Measurements from ENCODE around the gene FAM210A. TPM values are rescaled to one million over a fixed set of nuclear protein-coding genes. Genes with fewer than 3 reads are reported as not detected.

Gene FAM210A
- total and polyA plus RNA-seq, 8 donors: 1.4 to 35.0 (median 3.9) TPM

DNA sequence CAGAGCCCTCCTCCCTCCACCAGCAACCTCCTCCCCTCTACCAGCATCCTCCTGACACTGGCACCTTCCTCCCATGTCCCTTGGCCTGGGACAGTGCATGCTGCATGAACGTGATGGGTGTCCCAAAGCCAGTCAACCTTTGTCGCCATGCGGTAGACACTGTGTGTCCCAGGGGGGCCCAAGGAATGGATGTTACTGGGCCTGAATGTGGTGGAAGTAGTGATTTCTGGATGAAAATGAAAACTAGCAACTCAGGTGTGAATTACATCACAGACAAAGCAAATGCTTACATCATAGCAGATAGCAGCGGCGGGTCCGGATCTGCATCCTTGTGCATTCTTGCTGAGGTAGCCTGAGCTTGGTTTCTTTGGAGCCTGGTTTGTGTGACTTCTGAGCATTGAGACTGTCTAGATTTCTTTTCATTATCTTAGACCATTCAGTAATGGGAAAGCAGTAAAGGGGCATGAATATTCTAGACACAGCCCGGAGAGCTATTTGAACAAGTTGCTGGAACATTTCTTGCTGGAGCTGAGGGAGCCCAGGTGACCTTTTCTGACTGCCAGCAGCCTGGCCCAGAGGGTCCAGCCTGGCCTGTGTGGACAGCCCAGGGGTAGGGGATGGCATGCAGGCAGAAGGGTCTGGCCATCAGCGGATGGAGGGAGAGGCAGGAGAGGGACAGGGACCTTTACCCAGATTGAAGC, 100.4 kb downstream of the FAM210A start:
- no peak overlapping the region for H3K4me3 ChIP-seq
- intact Hi-C loops (cut with DNase I; ENCODE audit: low total_unique reads): no loop called here
- TF ChIP-seq POLR2AphosphoS5 (IDR thresholded peaks at IDR 0.05) (no peak), EP300 (IDR thresholded peaks at IDR 0.05) (no peak), POLR2A (IDR thresholded peaks at IDR 0.05) (no peak), CTCF (IDR thresholded peaks at IDR 0.05) (no peak)
- no peaks in the 10 kb centered on the region for H3K9me3 ChIP-seq
- H3K36me3 ChIP-seq: peaks cover 0 to 35% (median 18%) of the 10 kb centered on the region in 4 donors
- 85 to 90% (median 87%) methylated on average over 8 of the region's 8 CpGs for WGBS, 5 donors
- no peaks in the 10 kb centered on the region for H3K27me3 ChIP-seq
- peaks cover 0 to 14% (median 7%) of the 10 kb centered on the region in 4 donors for H3K4me1 ChIP-seq
- no peak for DNase-seq
- no peak overlapping the region for H3K27ac ChIP-seq

GRCh38 chr18:13625355-13625754, 101.0 kb downstream of the FAM210A start:
- TF ChIP-seq POLR2A (IDR thresholded peaks at IDR 0.05): no peak
- no peak for TF ChIP-seq CTCF (IDR thresholded peaks at IDR 0.05)
- TF ChIP-seq EP300 (IDR thresholded peaks at IDR 0.05): no peak
- no peak for TF ChIP-seq POLR2AphosphoS5 (IDR thresholded peaks at IDR 0.05)
- H3K4me3 ChIP-seq: no peak overlapping the region
- H3K4me1 ChIP-seq: peaks cover 0 to 13% (median 7%) of the 10 kb centered on the region in 4 donors
- H3K27ac ChIP-seq: no peak overlapping the region
- WGBS, 5 donors: 71 to 87% (median 73%) methylated on average over 7 to 10 of the region's 10 CpGs
- peaks cover 0 to 36% (median 20%) of the 10 kb centered on the region in 4 donors for H3K36me3 ChIP-seq
- H3K27me3 ChIP-seq: no peaks in the 10 kb centered on the region
- DNase-seq: no peak
- intact Hi-C loops (cut with DNase I; ENCODE audit: low total_unique reads): no loop called here
- H3K9me3 ChIP-seq: no peaks in the 10 kb centered on the region

DNA sequence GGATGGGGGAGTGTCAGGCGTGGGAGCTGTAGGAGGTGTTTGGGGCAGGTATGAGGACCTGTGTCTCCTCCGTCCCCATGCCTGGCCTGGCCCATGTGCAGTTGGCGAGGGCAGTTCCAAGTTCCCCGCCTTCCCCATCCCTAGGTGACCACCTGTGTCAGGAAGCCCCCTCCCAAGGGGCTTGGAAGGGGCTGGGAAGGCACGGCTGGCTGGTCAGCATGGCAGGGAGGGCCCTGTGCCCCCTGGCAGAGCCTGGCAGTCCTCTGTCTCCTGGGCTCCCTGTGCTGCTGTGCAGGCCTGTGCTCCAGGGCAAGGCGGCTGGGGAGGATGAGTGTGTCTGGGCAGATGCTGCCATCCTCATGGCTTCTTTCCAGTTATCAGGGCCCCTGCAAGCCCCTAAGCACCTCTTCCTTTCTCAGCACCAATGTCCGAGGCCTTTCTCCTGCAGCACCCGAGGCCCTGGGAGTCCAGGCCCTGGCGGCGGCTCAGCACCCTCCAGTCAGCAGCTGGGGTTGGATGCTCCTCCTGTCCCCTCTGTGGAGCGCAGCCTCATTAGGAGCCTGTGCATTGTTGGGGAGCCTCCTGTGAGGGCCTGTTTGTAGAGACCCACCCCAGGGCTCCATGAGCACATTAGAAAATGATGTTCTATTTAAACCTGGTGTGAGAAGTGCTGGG, 101.7 kb downstream of the FAM210A start:
- no peaks in the 10 kb centered on the region for H3K9me3 ChIP-seq
- TF ChIP-seq CTCF (IDR thresholded peaks at IDR 0.05): no peak
- no peak for DNase-seq
- H3K4me1 ChIP-seq: peaks cover 0 to 6% (median 2%) of the 10 kb centered on the region in 4 donors
- H3K27ac ChIP-seq: no peak overlapping the region
- 80 to 91% (median 86%) methylated on average over 10 to 11 of the region's 11 CpGs for WGBS, 5 donors
- peaks cover 0 to 36% (median 20%) of the 10 kb centered on the region in 4 donors for H3K36me3 ChIP-seq
- H3K27me3 ChIP-seq: no peaks in the 10 kb centered on the region
- H3K4me3 ChIP-seq: no peak overlapping the region
- intact Hi-C loops (cut with DNase I; ENCODE audit: low total_unique reads): no loop called here

DNA sequence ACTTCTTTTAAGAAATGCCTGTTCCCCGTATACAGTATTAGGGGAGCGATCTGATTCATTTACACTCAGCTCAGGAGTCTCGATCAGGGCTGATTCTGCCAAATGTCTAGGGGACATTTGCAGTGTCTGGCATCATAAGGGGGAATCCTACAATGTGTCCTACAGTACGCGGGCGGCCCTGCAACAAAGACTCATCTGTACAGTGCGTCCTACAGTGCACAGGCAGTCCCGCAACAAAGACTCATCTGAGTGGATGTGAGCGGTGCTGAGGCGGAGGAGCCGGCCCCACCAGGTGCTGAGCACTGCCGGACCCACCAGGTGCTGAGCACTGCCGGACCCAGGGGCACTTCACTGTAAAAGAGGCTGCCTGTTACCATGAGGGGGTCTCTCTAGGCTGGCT, 102.5 kb downstream of the FAM210A start:
- no peak for TF ChIP-seq EP300 (IDR thresholded peaks at IDR 0.05)
- TF ChIP-seq POLR2A (IDR thresholded peaks at IDR 0.05): no peak
- TF ChIP-seq CTCF (IDR thresholded peaks at IDR 0.05): no peak
- TF ChIP-seq POLR2AphosphoS5 (IDR thresholded peaks at IDR 0.05): no peak

More for the DNA sequence above, 102.5 kb downstream of the FAM210A start:
- intact Hi-C loops (cut with DNase I; ENCODE audit: low total_unique reads): no loop called here
- H3K27me3 ChIP-seq: no peaks in the 10 kb centered on the region
- H3K4me3 ChIP-seq: no peak overlapping the region
- 93 to 96% (median 95%) methylated on average over 11 to 13 of the region's 13 CpGs for WGBS, 5 donors
- H3K36me3 ChIP-seq: peaks cover 0 to 36% (median 20%) of the 10 kb centered on the region in 4 donors
- no peak overlapping the region for H3K27ac ChIP-seq
- no peak for DNase-seq
- H3K9me3 ChIP-seq: no peaks in the 10 kb centered on the region
- H3K4me1 ChIP-seq: no peaks in the 10 kb centered on the region

Data from stomach (tissue), 9 donors.